Aortic smooth muscle cell (primary cell): ENCODE data around the gene TTBK1. TPM values are rescaled to one million over a fixed set of nuclear protein-coding genes. Genes with fewer than 3 reads are reported as not detected.

Source experiments
- total RNA-seq: library from RNA; depleted of rRNA; stranded (reverse); fragments of >200 nt; gene quantifications from 2 replicates; pipeline ENCODE4 v1.2.3, GENCODE V29; 2014

Gene TTBK1
- under 0.01 TPM in 2 replicates for total RNA-seq

DNA sequence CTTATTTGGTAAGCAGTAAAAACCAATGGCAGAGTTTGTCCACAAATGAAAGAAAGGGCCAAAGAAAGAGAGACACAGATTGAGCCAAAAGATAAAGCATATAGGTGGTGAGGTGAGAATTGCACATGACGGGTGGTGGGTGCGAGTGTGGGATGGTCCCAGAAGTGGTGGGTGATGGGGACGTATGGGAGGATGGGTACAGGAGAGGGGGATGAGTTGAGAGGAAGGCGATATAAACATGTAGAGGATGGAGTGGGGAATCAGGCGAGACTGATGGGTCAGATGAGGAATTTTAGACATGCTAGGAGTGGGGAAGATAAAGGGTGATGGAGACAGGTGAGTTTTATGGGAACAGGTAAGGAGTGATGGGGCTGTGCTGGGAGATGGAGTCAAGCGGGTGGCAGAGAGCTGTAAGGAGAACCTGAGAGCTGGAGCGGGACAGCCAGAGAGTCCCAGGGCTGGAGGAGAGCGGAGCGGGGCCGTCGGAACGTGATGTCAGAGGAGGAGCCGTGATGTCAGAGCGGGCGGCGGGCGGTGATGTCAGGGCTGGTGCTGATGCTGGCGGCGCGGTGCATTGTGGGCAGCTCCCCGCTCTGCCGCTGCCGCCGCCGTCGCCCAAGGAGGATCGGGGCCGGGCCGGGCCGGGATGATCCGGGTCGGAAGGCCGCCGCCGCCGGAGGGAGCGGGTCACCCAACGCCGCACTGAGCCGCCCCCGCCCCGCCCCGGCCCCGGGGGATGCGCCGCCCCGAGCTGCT lies at the start of gene TTBK1:
Gene TTBK1, plus strand, starts transcription at position 574 of the 756 bp plus-strand sequence. CDS start 3,180 bp downstream, outside the sequence.

DNA sequence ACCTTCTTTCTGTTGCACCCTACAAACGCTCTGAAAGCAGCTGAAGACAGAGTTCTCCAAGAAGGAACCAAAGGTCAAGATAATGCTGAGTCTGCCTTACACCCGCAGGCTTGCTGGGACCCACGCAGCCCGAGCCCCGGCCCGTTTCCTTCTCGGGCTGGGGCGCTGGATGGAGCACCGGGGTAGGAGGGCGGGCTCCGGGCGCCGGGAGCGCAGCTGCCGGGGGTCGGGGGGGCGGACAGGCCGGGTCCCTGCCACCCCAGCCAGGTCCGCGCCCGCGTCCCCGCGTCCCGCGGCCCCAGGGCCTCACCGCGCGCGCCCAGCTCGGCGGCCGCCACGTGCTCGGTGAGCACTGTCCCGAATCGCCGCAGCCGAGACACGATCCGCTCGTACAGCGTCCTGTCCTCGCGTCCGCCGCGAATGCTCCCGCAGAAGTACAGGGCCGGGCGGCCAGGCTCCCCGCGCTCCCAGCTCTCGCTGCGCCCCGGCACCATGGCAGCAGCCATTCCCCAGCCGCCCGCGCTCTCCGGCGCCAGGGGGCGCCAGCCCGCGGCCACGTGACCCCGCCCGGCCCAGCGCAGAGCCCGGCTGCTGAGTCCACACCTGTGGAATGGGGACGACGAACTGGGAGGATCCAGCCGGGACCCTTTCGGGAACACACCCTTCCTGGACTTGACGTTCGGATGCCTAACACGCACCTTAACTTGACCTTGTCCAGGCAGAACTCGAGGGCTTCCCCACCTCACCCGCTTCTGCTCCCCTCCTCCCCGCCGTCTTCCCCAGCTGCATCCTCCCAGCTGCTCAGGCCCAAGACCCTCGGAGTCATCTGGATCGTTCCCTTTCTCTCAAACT lies 14.1 kb upstream of the TTBK1 start, which contains the start of gene DNPH1:
Gene DNPH1, minus strand, starts transcription at position 531 of the 852 bp plus-strand sequence. Its CDS starts 25 bp downstream, at position 506.

DNA sequence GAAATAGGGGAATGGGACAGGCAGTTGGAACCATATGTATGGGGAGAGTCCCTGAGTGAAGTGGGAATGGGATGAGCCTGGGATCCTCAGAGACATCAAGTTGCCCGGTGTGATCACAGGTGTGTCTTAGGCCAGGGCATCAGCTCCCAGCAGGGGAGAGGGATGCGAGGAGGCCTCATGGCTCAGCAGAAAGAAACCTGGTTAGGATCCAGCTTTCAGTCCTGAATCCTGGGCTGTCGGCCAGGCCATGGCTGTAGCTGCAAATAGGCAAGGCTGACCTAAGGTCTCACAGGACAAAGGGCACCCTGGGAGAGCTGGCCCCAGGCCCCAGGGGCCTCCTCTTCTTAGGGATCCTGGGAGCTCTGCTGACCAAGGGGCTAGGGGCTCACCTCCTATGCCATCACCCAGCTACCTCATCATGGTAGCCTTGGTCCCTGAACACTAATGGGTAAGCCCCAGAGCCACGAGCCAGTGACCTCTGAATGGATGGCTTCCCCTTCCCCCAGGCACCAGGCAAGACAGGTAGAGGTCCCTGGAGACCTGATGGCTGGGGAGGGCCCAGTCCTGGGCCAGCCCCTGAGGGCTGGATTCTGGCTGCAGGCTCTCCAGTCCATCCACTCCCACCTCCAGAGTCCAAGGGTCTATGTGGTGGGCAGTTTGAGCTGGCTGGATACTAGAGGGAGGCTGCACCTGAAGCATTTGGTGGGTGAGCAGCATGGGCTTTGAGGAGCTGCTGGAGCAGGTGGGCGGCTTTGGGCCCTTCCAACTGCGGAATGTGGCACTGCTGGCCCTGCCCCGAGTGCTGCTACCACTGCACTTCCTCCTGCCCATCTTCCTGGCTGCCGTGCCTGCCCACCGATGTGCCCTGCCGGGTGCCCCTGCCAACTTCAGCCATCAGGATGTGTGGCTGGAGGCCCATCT lies 54.6 kb downstream of the TTBK1 start, which contains the start of gene SLC22A7:
Gene SLC22A7, plus strand, starts transcription at position 617 of the 921 bp plus-strand sequence. Its CDS starts 99 bp downstream, at position 716.

DNA sequence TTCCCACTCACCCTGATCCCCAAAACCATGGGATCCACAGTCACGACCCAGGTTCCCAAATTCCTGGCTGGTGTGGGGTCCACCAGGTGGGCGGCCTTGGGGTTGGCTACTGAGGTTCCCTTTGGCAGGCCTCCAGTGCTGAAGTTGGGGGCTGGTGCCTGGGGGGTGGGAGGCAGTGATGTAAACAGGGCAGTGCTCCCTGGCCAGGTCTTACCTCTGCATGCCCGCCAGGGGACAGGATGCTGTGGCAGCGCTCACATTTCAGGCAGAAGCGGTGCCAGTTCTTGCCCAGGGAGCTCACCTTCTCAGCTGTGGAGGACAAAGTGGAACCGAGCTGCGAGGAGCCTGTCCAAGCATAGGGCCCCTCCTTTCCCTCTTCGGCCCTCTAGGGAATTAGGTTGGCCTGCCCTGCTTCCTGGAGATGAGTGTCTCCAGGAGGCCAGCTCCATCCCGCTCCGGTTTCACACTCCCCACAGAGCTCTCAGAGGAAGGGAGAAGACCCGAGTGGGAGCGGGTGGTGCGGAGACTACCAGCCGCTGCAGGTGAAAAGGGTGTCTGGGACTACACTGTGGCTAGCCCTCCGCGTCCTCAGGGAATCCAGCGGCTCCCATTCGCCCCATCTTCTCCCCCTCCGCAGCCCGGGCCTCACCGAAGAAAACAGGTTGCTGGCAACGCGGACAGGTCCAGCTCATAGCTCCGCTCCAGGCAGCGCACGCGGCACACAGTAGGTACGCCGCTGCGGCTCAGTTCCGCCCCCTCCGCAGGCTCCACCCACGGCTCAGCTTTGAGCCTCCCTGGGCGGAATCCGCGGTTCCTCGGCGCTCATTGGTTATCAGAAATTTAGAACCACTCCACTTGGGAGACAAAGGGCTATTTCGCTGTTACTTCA lies 65.1 kb downstream of the TTBK1 start, which contains the start of gene CRIP3:
Gene CRIP3, minus strand, starts transcription at position 726 of the 889 bp plus-strand sequence. Its CDS starts 34 bp downstream, at position 692.

Other genes with a start within 250 kb of the TTBK1 start
- gene MEA1, start 229.5 kb upstream of the TTBK1 start, total RNA-seq = 81.7 and 91.8 TPM in 2 replicates
- 78.5 and 82.6 TPM in 2 replicates for gene KLHDC3, start 229.2 kb upstream of the TTBK1 start, total RNA-seq
- gene RRP36, start 221.9 kb upstream of the TTBK1 start, total RNA-seq = 100.0 and 110 TPM in 2 replicates
- 28.1 and 36.9 TPM in 2 replicates for gene CUL7, start 189.6 kb upstream of the TTBK1 start, total RNA-seq
- 15.3 and 16.6 TPM in 2 replicates for gene MRPL2, start 184.0 kb upstream of the TTBK1 start, total RNA-seq
- gene KLC4, start 183.8 kb upstream of the TTBK1 start, total RNA-seq = 11.4 and 15.2 TPM in 2 replicates
- gene PTK7, start 167.2 kb upstream of the TTBK1 start, total RNA-seq = 13.2 and 13.7 TPM in 2 replicates
- 14.5 and 15.7 TPM in 2 replicates for gene SRF, start 72.2 kb upstream of the TTBK1 start, total RNA-seq
- gene CUL9, start 61.3 kb upstream of the TTBK1 start, total RNA-seq = 21.3 and 23.7 TPM in 2 replicates
- 42.3 and 45.3 TPM in 2 replicates for gene DNPH1, start 14.0 kb upstream of the TTBK1 start, total RNA-seq
- gene SLC22A7, start 54.8 kb downstream of the TTBK1 start, total RNA-seq = not detected in 2 replicates
- gene CRIP3, start 65.3 kb downstream of the TTBK1 start, total RNA-seq = 0.13 and 0.19 TPM in 2 replicates
- gene ZNF318, start 126.2 kb downstream of the TTBK1 start, total RNA-seq = 5.5 and 6.8 TPM in 2 replicates
- 20.3 and 23.0 TPM in 2 replicates for gene ABCC10, start 184.1 kb downstream of the TTBK1 start, total RNA-seq
- 0.12 TPM in 1 of 2 replicates, not detected in the other for gene DLK2, start 212.1 kb downstream of the TTBK1 start, total RNA-seq
- 10.7 and 11.4 TPM in 2 replicates for gene TJAP1, start 234.1 kb downstream of the TTBK1 start, total RNA-seq